SKM-1 treated with dmso at 0.1 percent for 144 hours (cell line): Measurements from ENCODE around the gene TMEM184B.

ENCODE experiments used
- DNase-seq: peaks from one replicate; lab custom pipeline; 2025; ENCODE audit not compliant: unreplicated experiment; lab: John Stamatoyannopoulos, UW

Gene TMEM184B

DNA sequence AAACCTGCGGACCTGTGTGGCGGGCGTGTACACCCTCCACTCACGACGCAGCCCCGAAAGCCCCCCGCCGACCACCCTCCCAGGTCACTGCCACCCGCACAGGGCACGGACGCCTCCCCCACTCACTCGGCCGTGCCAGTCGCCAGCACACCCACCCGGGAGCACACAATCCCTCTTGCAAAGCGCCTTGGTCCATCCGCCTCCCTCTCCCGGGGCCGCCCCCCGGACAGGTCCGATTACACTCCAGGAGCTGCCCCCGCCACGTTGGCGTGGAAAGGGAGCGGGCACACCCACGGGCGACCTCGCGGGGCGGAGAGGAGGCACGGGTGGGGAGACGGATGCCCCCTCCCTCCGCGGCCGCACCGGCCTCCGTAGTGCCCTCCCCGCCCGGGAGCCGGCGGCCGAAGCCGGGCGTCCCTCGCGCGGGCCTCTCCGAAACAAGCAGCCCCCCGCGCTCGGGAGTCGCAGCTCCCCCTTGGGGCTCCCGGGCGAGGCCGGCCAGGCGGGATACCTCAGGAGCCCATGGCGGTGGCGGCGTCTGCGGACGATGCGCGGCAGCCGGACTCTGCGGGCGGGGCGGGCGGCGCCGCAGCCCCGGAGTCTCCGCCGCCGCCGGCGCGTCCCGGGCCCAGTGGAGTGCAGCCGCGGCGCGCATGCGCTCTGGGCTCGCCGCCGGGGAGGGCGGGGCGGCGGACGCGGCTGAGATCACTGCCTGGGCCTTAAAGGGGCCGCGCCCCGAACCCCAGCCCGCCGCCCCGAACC is at the start of gene TMEM184B:
Gene TMEM184B (minus strand): TSS at position 638 of the 762 bp plus-strand sequence. CDS start 25,049 bp downstream, outside the sequence.
- peak; percentile 40 for DNase-seq

GRCh38 chr22:38320605-38321402 is 48.0 kb upstream of the TMEM184B start:
- DNase-seq, result no peak

DNA sequence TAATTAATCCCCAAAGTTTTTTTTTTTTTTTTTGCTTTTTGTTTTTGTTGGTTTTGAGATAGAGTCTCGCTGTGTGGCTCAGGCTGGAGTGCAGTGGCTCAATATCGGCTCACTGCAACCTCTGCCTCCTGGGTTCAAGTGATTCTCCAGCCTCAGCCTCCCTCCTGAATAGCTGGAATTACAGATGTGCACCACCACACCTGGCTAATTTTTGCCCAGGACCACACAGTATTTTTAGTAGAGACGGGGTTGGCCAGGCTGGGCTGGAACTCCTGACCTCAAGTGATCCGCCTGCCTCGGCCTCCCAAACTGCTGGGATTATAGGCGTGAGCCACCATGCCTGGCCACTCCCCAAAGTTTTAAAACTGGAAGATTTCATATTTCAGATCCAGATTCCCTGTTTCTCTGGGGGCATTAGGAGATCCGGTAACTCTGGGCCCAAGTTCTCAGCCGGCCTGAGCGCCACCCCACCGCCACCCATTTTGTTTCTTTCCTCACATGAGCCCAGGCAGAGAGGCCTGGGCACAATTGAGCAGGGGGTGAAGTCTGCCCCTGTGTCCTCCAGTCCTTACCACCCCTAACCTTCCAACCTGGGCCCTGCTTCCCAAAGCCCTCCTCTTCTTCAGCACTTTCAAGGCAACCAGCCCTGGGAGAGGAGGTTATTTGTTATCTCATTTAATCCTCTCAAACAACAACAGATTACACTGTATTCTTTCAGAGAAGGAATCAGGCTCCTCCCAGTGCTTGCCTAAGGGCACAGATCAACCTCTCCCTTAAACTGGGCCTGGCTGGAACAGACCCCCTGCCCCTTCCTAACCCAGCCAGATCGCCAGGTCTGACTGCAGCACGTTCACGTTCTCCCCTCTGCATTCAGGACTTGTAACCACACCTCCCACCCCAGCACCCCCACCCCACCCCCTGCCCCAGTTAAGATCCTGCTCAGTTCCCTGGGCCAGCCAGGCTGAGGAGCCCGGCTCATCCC is 46.3 kb upstream of the TMEM184B start:
- no peak for DNase-seq

- peak; percentile 63 for DNase-seq
These were observed 45.3 kb upstream of the TMEM184B start for GRCh38 chr22:38317995-38318715.

DNA sequence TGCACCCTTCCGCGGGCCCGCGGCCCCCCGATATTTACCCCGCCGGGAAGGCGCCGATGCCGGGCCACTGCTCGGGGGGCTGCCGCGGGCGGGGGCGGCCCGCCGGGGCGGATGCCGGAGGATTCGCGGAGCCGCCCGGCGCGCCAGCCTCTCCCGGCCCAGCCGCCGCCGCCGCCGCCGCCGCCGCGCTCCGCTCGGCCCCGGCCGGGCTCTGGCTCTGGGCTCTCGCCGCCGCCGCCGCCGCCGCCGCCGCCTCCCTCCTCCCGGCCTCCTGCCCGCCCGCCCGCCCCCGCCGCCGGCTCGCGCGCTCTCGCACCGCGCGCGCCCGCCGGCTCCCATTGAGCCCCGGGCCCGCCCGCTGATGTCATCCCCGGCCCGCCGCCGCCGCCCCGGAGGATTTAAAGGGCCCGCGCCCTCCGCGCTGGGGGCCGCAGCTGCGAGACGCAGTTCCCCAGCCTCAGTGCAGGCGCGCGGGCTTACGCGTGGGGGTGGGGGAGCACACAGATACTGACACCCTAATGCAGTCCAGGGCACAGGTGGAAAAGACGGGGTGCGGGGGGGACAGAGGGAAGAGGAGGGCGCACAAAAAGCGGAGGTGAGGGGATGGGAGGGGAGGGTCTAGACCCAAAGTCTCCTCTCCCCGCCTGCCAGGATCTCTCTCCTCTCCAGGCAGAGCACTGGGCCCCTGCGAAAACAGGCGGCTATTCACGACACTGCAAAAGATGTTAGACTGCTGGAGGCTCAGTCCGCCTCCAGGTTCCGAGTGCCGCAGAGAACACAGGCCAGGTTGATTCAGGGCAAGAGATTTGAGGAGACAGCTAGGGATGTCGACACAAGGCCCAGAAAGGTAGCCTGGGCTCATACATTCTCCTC is 44.5 kb upstream of the TMEM184B start, which contains the start of gene CSNK1E:
Gene CSNK1E (minus strand): TSS at position 312 of the 873 bp plus-strand sequence. CDS start 3,276 bp downstream, outside the sequence.
- DNase-seq, result peak; percentile 37

GRCh38 chr22:38316364-38317121 is 43.7 kb upstream of the TMEM184B start:
- DNase-seq, result peak; percentile 15

GRCh38 chr22:38315823-38316363 is 43.1 kb upstream of the TMEM184B start:
- DNase-seq, result peak; percentile 8

GRCh38 chr22:38314933-38315822 is 42.4 kb upstream of the TMEM184B start:
- no peak for DNase-seq

- DNase-seq, result no peak
These were observed 41.5 kb upstream of the TMEM184B start for GRCh38 chr22:38314051-38314932.

- DNase-seq, result no peak
These were observed 40.7 kb upstream of the TMEM184B start for GRCh38 chr22:38313384-38313955.

DNA sequence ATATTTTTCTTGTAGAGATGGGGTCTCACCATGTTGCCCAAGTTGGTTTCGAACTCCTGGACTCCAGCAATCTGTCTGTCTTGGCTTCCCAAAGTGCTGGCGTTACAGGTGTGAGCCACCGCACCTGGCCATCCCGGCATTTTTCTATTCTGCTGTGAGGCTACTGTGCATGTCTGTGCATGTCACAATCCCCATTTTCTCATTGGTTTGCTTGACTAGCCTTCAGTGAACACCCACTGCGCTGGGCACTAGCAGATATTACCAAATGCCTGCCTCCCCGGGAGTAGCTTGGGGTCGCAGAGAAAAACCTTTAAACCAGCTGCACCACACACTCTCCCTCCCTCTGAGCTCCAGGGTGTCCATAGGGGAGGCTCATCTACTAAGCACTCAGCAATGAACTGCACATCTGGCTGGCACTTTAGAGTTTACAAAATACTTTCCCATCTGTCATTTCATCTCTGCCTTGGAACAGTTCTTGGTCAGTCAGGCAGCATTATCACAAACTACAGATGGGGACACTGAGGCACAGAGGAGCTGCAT is 39.5 kb upstream of the TMEM184B start:
- DNase-seq, result no peak

- no peak for DNase-seq
These were observed 38.5 kb upstream of the TMEM184B start for GRCh38 chr22:38311323-38311620.

GRCh38 chr22:38310518-38311322 is 37.9 kb upstream of the TMEM184B start:
- DNase-seq, result no peak

- no peak for DNase-seq
These were observed 37.1 kb upstream of the TMEM184B start for GRCh38 chr22:38309614-38310517.
